HG03196 (cell line): ENCODE data around the gene RAB6A.

Source experiments
- ATAC-seq: cut with Tn5 transposase; IDR thresholded peaks from one replicate; pipeline ENCODE4 v1.9.1; 2021; ENCODE audit not compliant: unreplicated experiment

Gene RAB6A

DNA sequence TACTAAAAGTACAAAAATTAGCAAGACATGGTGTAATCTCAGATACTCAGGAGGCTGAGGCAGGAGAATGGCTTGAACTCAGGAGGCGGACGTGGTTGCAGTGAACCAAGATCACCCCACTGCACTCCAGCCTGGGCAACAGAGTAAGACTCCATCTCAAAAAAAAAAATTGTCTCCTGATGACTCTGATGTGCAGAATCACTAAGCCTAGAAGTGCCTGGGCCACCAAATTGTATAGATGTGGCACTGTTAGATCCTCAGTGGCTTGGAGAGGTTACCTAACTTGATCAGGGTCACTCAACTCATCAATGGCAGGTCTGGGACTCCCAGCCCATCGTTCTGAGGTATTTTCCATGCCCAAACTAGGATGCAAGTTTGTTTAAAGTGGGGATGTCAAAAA is 103.9 kb downstream of the RAB6A start:
- no peak for ATAC-seq

DNA sequence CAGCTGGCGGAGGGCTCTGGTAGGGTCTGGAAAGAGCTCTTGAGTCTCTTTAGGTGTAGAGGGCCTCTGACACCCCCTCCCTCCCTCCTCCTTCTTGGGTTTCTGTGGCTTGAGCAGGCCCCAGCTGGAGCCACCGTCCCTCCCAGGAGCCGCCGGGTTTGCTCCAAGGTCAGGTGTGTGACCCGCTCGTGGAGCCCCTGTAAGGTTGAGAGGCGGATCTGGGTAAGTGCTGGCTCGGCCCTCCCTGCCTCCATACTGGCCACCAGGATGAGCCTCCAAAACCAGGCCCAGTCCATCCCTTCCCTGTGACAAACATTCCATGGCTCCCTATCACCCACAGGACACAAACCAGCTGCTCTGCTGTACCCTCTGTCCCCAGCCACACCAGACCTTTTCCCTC is 105.2 kb downstream of the RAB6A start:
- no peak for ATAC-seq

DNA sequence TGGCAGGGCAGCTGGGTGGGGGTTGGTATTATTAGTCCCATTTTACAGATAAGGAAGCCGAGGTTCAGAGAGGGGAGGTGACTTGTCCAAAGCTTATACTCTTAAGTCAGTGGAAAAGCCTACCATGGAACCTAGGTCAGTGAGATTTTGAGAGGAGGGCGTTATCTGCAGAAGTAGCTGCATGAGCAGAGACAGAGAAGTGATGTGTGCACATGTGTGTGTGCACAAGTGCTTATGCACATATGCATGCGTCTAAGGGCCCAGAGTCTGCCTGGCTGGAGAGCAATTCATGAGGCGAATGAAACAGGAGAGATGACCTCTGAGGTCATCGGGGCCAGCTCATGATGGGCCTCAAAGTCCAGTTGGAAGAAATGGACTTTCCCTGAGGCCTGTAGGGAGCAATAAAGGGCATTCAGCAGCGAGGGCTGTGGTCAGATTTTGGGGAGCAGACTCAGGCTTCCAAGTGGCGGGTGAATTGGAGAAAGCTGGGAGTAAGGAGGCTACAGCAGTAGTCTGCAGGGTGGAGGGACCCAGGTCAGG is 106.3 kb downstream of the RAB6A start:
- no peak for ATAC-seq

DNA sequence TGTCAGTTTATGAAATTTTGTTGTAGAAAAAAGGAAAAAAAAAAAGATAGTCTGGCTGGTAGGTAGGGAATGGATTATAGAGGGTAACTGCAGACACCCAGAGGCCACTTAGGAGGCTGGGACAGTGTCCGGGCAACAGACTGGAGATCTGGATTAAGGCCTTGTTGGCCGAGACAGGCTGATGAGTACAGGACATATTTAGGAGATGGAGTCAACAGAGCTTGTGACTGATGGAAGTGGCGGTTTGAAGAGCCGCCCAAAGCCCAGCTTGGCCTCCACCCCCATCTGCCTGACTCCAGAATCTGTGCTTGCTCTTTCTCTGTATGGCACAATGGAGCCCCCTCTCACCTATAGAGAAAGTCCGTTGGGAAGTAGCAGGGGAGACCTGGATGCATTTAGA is 106.9 kb downstream of the RAB6A start:
- no peak for ATAC-seq

DNA sequence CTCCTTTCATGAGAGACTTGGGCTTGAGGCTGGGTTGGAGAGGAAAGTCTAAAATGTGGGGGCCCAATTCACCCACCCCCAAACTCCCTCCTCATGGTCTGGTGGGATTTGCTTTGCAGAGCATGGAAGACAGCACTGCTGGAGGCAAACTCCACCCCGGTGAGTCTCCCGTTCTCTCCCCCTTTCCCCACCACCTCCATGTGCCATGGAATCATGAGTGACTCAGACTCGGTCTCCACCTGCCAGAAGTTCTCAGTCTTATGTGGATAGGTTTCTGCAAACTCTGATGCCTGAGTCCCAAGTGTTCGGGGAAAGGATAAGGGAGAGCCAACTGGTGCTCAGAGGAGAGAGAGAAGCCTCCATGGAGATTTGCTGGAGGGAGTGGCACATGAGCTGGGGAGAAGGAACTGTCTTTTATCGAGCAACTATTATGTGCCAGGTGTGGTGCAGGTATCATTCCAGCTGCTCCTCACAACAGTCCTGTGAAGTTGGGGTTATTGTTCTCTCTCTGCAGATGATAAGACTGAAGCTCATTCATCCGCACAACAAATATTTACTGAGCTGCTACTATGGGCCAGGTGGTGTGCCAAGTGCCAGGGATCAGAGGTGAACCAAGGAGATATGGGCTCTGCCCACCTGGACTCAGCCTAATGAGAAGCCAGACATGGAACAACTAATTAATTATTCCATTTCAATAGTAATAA is 107.9 kb downstream of the RAB6A start:
- no peak for ATAC-seq

DNA sequence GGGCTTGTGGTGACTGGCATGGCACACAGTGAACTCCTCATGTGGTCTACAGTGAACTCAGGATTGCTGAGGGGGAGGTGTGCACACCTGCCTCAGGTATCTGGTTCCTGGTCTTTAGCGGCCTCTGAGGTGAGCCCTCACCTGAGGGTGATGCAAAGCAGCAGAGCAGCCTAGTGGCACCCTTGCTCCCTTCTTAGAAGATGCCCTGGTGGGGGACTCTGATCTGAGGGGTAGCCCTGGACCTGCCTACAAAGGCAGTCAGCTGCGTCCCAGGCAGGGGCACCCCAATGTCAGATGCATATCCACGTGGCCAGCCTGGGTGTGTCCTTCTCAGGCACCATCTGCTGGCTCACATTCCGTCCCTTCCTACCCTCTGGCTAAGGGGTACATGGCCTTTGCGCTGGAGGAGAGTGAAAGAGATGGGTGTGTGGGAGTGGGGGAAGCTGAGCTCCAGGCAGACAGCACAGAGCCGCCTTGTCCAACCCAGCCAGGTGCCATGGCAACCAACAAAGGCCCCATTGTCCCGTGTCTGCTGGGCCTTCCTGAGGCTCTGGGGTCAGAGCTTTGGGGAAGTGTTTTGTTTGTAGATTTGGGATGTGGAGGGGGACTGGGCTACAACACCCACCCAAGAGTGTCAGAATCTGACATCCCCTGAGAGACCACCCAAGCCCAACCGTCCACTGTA is 108.7 kb downstream of the RAB6A start:
- ATAC-seq, result no peak

DNA sequence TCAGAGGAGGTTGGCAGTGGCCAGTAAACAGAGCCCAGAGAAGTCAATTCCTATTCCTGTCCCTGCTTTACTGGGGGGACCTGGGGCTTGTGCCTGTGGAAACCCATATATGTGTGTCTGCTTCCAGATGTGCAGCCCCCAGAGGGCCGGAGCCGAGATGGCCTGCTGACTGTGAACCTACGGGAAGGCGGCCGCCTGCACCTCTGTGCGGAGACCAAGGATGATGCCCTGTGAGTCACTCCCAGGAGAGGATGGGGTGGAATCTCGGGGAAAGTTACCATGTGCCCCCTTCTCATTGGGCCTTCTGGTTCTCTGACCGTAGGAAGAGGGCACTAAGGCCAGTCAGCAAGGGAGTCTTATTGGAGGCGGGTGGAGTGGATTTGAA is 109.2 kb downstream of the RAB6A start:
- no peak for ATAC-seq

DNA sequence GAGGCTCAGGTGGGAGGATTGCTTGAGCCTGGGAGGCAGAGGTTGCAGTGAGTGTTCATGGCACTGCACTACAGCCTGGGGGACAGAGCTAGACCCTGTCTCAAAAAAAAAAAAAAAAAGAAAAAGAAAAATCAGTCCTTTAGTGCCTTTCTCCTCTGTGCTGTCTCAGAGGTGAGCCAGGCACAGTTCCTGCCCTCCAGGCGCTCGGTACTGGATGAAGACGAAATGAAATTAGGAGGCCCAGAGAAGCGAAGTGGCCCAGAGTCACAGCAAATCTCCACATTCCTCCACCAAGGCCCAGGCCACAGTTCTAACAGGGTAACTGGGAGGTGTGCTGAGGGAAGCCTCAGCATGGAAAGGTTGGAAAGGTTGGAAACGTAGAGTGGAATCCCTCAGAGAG is 109.6 kb downstream of the RAB6A start:
- no peak for ATAC-seq

DNA sequence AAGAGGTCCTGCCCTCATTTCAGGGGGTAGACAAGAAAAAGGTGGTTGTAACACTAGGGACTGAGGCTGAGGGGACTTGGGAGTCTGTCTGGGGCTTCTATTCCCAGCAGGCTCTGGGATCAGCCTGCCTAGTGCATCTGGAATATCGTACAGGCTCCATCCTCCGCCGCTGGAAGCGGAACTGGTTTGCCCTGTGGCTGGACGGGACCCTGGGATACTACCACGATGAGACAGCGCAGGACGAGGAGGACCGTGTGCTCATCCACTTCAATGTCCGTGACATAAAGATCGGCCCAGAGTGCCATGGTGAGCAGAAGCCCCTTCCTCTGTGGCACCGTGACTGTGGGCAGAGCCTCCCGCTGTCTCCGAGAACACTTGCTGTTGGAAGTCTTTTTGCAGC is 110.5 kb downstream of the RAB6A start:
- ATAC-seq, result no peak

DNA sequence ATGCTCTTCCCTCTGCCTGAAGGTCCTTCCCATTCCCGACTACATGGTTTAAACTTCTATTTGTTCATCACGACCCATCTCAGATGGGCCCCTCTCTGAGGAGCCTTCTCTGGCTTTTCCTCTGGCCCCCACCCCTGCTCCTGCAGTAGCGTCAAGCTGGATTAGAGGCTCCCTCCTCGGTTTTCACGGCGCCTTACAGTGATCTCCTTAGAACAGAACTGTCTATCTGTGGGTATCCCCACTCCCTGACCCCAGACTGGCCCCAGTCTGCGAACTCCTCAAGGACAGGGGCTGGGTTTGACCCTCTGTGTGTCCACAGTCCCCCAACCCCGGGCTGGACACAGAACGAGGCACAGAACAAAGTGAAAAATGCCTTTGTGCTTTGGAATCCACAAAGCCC is 111.7 kb downstream of the RAB6A start:
- no peak for ATAC-seq

DNA sequence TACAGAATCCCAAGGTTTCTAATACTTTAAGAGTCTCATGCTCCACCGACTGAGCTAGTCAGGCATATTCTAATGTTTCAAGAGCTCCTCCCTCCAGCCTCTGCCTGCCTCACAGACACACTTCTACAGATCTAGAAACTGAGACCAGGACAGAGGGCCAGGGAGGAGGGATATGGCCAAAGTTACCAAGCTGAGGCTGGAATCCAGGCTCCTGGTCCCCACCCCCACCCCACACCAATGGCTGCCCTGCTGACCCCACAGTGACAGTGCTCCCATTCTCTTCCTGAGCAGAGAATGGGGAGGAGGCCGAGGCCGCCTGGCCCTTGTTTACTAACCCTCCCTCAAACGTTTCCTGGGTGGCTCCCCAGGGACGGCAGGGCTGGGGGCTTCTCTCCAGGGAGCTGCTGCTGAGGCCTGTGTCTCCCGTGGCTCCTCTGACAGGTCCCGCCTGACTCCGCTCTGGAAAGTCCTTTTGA is 112.3 kb downstream of the RAB6A start:
- ATAC-seq, result no peak

DNA sequence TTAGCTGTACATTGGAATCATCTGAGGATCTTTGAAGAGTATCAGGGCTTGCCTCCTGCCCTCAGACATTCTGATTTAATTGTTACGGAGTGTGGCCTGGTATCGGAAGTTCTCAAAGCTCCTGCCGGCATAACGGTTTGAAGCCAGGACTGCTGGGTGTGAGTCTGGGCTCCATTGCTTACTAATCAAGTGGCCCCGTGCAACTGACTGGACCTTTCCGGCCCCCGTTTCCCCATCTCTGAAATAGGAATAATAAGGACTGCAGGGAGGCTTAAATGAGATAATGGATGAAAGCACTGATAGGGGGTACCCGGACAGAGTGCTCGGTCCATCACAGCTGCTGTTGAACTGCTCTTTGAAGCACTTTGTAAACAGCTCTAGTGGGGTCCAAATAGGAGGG is 112.8 kb downstream of the RAB6A start:
- no peak for ATAC-seq

DNA sequence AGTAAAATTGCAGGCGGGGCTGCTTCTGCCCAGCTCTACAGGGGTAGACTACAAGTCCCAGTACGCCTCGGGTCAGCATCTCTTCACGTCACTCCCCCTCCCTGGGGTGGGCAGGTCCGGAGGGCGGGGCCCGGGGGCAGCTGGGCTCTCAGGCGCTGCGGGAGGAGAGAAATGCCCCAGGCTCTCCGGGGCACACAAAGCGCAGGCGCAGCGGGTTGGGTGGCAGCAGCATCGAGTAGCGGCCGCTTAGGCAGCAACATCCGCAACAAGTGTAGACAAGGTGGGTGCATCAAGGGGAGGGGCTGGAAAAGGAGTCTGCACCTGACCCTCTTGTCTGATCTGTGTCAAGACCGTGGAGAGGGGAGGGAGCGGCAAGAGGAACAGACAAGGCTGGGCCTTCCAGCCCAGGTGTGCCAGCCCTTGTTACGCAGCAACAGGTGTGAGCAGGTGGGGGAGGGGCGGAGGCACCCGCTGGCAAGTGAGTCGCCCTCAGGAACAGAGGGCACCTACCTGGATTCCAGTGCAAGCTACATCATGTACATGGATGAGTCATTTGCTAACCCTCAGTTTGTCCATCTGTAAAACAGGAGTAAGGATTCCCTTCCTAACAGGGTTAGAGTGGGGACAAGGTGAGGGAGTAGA is 113.3 kb downstream of the RAB6A start:
- peak; percentile 74 for ATAC-seq

DNA sequence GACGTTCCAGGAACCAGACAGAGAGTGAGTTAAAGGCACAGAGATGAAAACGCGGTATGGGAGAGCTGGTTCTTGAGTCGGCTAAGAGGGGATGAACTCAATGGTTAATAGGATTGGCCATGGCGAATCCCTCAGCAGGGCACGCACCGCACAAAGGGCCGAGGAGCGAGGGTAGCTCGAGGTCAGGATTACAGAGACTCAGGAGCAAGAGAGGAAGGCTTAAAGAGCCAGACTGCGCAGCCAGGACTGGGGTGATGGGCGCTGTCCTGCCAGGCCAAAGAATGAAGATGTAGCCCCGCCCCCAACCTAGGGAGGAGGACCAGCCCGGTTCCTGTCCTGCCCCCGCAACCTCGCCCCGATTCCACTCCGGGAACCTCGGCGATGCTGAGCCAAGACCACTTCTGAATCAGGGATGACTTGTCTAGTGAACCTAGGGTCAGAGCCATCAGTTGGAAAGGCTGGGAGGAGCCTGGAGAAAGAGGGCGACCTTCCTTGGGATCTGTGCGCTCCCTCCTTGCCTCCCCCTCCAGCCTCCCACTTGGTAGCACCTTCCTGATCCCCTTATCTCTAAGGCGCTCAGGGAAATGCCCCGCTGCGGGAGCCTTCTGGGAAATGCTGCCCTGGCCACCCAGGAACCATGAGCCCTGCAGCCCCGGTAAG is 114.8 kb downstream of the RAB6A start, which contains the start of gene PLEKHB1:
Gene PLEKHB1 (plus strand): TSS at position 610 of the 660 bp plus-strand sequence. CDS start 28 bp downstream, at position 638.
- no peak for ATAC-seq

DNA sequence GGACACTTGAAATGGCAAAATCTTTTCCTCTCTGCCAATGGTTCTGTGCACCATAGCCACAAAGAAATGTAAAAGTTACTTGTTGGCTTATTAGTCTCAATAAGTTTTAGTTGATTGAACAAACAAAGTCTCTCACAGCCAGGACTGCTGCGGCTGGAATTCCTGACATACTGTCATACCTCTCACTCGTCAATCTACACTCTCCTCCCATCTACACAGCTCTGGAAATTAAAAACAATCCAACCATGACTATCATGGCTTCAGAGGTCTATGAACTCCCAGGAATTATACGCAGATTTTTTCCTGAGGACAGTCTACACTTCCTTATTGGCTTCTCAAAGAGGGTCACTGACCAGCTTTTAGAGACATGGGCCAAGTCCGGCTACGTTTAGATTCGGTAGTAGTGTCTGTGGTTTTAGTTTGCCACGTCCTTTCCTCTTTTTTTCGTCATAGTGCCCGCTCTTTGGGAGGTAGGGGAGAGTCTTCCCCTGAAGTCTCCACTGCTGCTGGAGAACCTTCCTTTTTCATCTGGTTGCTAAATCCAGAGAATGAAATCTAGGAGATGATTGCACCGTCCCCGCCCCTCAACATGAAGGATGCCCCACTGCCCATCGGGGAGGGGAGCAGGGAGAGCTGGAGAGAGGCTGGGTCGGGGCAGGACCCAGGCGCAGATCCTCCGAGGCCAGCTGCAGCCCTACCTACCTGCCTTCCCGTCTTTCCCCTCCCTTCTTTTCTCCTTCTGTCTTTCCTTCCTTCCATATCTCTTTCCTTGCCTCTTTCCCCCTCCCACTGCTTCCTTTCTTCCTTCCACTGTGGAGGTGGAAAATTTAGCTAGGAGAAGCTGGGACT is 115.5 kb downstream of the RAB6A start:
- no peak for ATAC-seq

DNA sequence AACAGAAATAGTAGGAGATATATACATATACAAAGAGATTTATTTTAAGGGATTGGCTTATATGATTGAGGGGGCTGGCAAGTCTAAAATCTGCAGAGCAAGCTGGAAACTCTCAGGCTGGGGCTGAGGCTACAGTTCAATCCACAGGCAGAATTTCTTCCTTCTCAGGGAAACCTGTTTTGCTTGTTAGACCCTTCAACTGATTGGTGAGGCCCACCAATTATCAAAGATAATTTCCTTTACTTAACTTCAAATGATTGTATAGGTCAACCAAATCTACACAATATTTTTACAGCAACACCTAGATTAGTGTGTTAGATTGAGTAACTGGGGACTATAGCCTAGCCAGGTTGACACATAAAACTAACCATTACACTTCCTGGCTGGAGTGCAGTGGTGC is 119.2 kb downstream of the RAB6A start:
- no peak for ATAC-seq

DNA sequence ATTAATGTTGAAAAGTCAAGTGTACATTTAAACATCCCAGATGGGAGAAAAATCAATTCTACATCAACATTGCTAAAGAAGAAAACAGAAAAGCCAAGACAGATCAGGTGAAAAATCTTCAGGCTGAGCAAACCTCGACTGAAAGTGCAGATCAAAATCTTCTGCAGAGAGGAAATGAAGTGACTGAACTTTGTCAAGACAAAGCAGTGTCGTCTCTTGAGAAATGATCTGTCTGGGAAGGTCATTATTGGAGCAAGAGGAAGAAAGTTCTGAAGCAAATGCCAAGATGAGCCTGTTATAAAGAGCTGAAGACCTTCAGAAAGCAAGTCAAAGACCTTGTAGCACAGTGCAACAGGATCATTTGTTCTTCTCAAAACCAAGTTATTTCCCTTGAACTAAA is 120.3 kb downstream of the RAB6A start:
- no peak for ATAC-seq

DNA sequence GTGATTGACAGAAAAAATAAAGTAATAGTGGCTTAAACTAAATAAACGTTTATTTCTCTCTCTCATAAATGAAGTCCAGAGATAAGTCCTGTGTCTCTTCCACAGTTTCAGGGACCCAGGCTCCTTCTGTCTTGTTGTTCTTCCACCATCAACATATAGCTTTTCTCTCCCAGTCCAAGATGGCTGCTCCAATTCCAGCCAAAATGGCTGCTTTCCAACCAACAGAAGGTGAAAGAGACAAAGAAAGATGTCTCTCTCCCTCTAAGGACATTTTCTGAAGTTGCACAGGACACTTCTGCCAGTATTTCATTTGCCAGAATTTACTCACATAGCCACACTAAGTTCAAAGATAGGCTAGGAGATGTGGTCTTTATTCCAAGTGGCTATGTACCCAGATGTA is 123.9 kb downstream of the RAB6A start:
- ATAC-seq, result no peak

DNA sequence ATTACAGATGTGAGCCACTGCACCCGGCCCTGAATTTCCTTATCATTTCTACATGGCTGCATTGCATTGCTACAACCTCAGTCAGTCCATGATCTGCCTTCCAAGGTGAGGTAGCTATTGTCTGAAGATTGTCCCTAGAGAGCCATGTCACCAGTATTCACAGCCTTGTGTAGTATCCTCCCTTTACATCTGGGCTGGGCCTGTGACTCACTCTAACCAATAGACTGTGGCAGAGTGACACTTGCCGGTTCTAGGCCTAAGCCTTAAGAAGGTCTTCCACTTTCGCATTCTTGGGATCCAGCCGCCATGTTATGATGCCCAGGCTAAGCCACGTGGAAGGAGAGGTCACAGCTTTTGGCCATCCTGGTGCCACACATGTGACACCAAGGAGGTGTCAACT is 124.6 kb downstream of the RAB6A start:
- ATAC-seq, result no peak

DNA sequence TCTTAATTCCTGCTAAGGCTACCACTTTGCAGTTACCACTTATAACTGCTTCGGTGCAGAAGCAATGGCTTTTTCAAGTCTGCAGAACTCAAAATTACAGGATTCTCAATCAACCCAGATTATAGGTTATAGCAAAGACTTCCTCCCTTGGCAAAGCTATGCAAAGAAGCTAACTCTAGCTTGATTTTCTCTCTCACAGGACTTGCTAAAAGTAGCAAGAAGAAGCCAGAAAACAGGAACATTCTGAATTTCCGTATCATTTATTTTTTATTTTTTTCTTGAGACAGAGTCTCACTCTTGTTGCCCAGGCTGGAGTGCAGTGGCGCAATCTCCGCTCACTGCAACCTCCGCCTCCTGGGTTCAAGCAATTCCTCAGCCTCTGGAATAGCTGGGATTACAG is 125.2 kb downstream of the RAB6A start:
- ATAC-seq, result no peak
